ENCODE data around the gene DAZAP2. TPM values are rescaled to one million over a fixed set of nuclear protein-coding genes. Genes with fewer than 3 reads are reported as not detected.
"Not testable (repeated sequence)": the region's sequence is repeated elsewhere in the genome, so short reads cannot be mapped to it uniquely, and the experiment has no call there.

The DAZAP2 gene
- total RNA-seq, 2 donors from 2014 or later = 127 to 157 TPM

GRCh38 chr12:51214895-51215294 lies 23.7 kb upstream of the DAZAP2 start:
- intact Hi-C loops (cut with DNase I) = no loop called here
- ATAC-seq = no peak
- DNase-seq = no peak

GRCh38 chr12:51216642-51217041 lies 22.0 kb upstream of the DAZAP2 start:
- intact Hi-C loops (cut with DNase I) = no loop called here
- ATAC-seq (no peak), DNase-seq (no peak)

GRCh38 chr12:51217133-51217967 lies 21.3 kb upstream of the DAZAP2 start:
- DNase-seq (peak; percentile 66), ATAC-seq (peak; percentile 71 to 72)
- intact Hi-C loops (cut with DNase I) = no loop called here

- ATAC-seq = peak; percentile 94 to 96
- peak; percentile 76 for DNase-seq
- intact Hi-C loops (cut with DNase I) = no loop called here
Observed at GRCh38 chr12:51217968-51218606, 20.5 kb upstream of the DAZAP2 start, which contains the start of gene POU6F1. Gene POU6F1, minus strand, starts transcription at chr12:51218062. Its CDS starts 11,226 bp downstream, at chr12:51206836.

- no peak for DNase-seq
- ATAC-seq = peak in 1 of 2 donors; percentile 33
- intact Hi-C loops (cut with DNase I) = no loop called here
Observed at GRCh38 chr12:51218607-51219161, 19.9 kb upstream of the DAZAP2 start.

- intact Hi-C loops (cut with DNase I) = no loop called here
- no peak for ATAC-seq
- DNase-seq = no peak
Observed at GRCh38 chr12:51219322-51219721, 19.3 kb upstream of the DAZAP2 start.

GRCh38 chr12:51219857-51220256 lies 18.8 kb upstream of the DAZAP2 start:
- intact Hi-C loops (cut with DNase I); ATAC-seq; DNase-seq: not testable (repeated sequence)

GRCh38 chr12:51222461-51222860 lies 16.2 kb upstream of the DAZAP2 start:
- intact Hi-C loops (cut with DNase I) = no loop called here
- no peak for ATAC-seq
- DNase-seq = no peak

GRCh38 chr12:51224625-51225024 lies 14.0 kb upstream of the DAZAP2 start:
- ATAC-seq (no peak), DNase-seq (no peak)
- intact Hi-C loops (cut with DNase I) = no loop called here

- DNase-seq (no peak), ATAC-seq (no peak)
- intact Hi-C loops (cut with DNase I) = no loop called here
Observed at GRCh38 chr12:51225234-51225633, 13.4 kb upstream of the DAZAP2 start.

GRCh38 chr12:51225771-51226170 lies 12.9 kb upstream of the DAZAP2 start:
- no peak for ATAC-seq
- intact Hi-C loops (cut with DNase I) = no loop called here
- no peak for DNase-seq

- ATAC-seq; intact Hi-C loops (cut with DNase I); DNase-seq: not testable (repeated sequence)
Observed at GRCh38 chr12:51227112-51227511, 11.5 kb upstream of the DAZAP2 start.

- intact Hi-C loops (cut with DNase I) = no loop called here
- ATAC-seq (no peak), DNase-seq (no peak)
Observed at GRCh38 chr12:51227962-51228361, 10.7 kb upstream of the DAZAP2 start.

GRCh38 chr12:51229116-51229809 lies 9.4 kb upstream of the DAZAP2 start:
- DNase-seq = no peak
- ATAC-seq = no peak
- intact Hi-C loops (cut with DNase I) = no loop called here

GRCh38 chr12:51232642-51233041 lies 6.0 kb upstream of the DAZAP2 start:
- ATAC-seq = no peak
- intact Hi-C loops (cut with DNase I) = no loop called here
- no peak for DNase-seq

- ATAC-seq (no peak), DNase-seq (no peak)
- intact Hi-C loops (cut with DNase I) = no loop called here
Observed at GRCh38 chr12:51234530-51234929, 4.1 kb upstream of the DAZAP2 start.

GRCh38 chr12:51238037-51238509 lies 553 bp upstream of the DAZAP2 start:
- intact Hi-C loops (cut with DNase I) = no loop called here
- no peak for ATAC-seq

GRCh38 chr12:51240971-51241370 lies 2.3 kb downstream of the DAZAP2 start:
- intact Hi-C loops (cut with DNase I) = no loop called here
- DNase-seq (no peak), ATAC-seq (no peak)

More at GRCh38 chr12:51238037-51238509, 553 bp upstream of the DAZAP2 start:
- no peak for DNase-seq

- DNase-seq = peak; percentile 37
- intact Hi-C loops (cut with DNase I) = no loop called here
Observed at GRCh38 chr12:51242120-51242519, 3.5 kb downstream of the DAZAP2 start.

More at GRCh38 chr12:51242120-51242519, 3.5 kb downstream of the DAZAP2 start:
- peak in 1 of 2 donors; percentile 2 for ATAC-seq
